Measurements from ENCODE around the gene PANK3. TPM values are rescaled to one million over a fixed set of nuclear protein-coding genes. Genes with fewer than 3 reads are reported as not detected.
A peak's percentile ranks its signal among the peaks of the same experiment; 100 is the strongest.

PANK3 gene
- total RNA-seq, 6 experiments from 2014 or later = 30.1 to 85.4 (median 46.3) TPM

DNA sequence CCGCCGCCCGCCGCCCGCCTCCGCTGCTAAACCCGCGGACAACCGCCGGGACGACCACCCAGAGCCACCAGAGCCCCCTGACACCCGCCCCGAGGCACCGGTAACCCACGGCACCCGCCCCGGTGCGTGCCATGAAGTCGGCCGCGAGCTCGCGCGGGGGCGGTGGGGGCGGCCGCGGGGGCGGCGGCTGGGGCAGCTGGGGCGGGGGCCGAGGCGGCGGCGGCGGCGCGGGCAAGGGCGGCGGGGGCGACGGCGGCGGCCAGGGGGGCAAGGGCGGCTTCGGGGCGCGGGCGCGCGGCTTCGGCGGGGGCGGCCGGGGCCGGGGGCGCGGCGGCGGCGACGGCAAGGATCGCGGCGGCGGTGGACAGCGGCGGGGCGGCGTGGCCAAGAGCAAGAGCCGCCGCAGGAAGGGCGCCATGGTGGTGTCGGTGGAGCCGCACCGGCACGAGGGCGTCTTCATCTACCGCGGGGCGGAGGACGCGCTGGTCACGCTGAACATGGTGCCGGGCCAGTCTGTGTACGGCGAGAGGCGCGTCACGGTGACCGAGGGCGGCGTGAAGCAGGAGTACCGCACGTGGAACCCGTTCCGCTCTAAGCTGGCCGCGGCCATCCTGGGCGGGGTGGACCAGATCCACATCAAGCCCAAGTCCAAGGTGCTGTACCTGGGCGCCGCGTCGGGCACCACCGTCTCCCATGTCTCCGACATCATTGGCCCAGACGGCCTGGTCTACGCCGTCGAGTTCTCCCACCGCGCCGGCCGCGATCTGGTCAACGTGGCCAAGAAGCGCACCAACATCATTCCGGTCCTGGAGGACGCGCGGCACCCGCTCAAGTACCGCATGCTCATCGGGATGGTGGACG lies 49.6 kb downstream of the PANK3 start:
- Histone ChIP-seq H3K9me3 (no peaks in the 10 kb centered on the region), H3K27ac (no peak overlapping the region), H3K27me3 (no peaks in the 10 kb centered on the region), H3K4me3 (peak overlapping the region; percentile 29 to 35 (median 30)), H3K4me1 (peaks cover 0 to 5% (median 0%) of the 10 kb centered on the region in 4 donors), H3K36me3 (no peaks in the 10 kb centered on the region)
- 8% methylated on average over 8 of the region's 125 CpGs for WGBS (ENCODE audit: insufficient coverage, low coverage, low lambda C conversion rate, missing lambda C conversion rate)
- DNase-seq (no peak), ATAC-seq (no peak)
- TF ChIP-seq POLR2A (IDR thresholded peaks at IDR 0.05) = no peak
- TF ChIP-seq, protein P1, sequence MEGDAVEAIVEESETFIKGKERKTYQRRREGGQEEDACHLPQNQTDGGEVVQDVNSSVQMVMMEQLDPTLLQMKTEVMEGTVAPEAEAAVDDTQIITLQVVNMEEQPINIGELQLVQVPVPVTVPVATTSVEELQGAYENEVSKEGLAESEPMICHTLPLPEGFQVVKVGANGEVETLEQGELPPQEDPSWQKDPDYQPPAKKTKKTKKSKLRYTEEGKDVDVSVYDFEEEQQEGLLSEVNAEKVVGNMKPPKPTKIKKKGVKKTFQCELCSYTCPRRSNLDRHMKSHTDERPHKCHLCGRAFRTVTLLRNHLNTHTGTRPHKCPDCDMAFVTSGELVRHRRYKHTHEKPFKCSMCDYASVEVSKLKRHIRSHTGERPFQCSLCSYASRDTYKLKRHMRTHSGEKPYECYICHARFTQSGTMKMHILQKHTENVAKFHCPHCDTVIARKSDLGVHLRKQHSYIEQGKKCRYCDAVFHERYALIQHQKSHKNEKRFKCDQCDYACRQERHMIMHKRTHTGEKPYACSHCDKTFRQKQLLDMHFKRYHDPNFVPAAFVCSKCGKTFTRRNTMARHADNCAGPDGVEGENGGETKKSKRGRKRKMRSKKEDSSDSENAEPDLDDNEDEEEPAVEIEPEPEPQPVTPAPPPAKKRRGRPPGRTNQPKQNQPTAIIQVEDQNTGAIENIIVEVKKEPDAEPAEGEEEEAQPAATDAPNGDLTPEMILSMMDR (IDR thresholded peaks at IDR 0.05) = no peak
- intact Hi-C loops (cut with DNase I) = no loop called here

DNA sequence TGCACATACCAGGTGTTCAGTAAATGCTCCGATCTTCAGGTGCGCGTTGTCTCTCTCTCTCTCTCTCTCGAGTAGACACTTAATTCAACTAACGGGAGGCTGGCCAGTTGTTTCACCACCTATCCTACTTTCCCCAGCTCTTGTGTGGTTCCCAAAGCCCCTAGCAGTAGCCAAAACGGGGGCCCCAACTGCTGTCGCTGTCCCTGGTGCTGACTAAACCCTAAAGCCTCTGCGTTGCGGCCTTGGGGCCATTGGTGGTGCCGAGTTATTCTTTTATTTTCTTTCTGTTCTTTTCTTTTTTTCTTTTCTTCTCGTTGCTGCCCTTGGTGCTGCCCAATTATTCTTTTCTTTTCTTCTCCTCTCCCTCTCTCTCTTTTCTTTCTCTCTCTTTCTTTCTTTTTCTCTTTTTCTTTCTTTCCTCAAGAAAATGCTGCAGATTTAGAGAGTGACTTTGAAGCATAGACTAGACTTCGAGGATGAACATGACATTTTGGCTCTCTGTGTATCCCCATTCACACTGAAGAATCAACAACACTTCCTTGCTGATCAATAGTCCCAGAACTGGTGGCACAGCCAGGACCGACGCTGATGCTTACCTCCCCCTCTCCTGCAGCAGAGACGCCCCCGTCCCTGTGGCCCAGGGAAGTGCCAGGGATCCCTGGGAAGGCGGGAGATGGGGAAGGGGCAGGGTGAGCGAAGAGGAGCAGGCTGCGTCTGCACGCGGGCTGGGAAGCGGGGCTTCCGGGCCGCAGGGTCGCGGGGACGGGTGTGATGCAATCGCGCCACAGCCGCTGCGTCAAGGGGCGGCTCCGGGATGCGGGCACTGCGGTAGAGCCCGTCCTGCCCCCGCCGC lies 50.4 kb downstream of the PANK3 start, which contains the start of gene FBLL1:
Gene FBLL1, plus strand, starts transcription at position 785 of the 853 bp plus-strand sequence. CDS start 200 bp downstream, outside the sequence.
- Histone ChIP-seq H3K36me3 (no peaks in the 10 kb centered on the region), H3K4me1 (peaks cover 0 to 5% (median 0%) of the 10 kb centered on the region in 4 donors), H3K9me3 (no peaks in the 10 kb centered on the region), H3K27ac (no peak within 1 kb of the TSS), H3K4me3 (peak within 1 kb of the TSS; percentile 29 to 35 (median 30)), H3K27me3 (no peaks in the 10 kb centered on the region)
- peak in 1 of 3 donors; percentile 28 for DNase-seq
- TF ChIP-seq, protein P1 (IDR thresholded peaks at IDR 0.05) = no peak
- no peak for TF ChIP-seq POLR2A (IDR thresholded peaks at IDR 0.05)
- 32% methylated on average over 13 of the region's 38 CpGs for WGBS (ENCODE audit: insufficient coverage, low coverage, low lambda C conversion rate, missing lambda C conversion rate)
- intact Hi-C loops (cut with DNase I) = no loop called here
- peak in 3 of 4 donors; percentile 34 to 63 (median 55) for ATAC-seq

DNA sequence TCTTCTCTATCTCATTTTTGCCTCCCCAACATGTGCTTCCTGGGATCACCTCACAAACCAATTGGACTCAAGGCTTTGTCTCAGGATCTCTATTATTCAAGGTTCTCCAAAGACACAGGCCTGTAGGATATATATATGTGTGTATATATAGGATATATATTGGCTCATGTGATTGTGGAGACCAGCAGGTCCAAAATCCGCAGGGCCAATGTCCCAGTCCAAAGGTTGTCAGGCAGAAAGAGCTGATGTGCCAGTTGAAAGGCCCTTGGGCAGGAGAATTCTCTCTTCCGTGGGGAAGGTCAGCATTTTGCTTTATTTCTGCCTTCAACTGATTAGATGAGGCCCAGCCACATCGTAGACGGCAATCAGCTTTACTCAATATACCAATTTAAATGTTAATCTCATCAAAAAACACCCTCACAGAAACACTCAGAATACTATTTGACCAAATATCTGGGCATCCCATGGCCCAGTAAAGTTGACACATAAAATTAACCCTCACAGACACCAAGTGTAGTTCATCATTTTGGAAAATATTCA lies 51.3 kb downstream of the PANK3 start:
- intact Hi-C loops (cut with DNase I) = no loop called here
- Histone ChIP-seq H3K4me1 (peaks cover 0 to 5% (median 0%) of the 10 kb centered on the region in 4 donors), H3K27ac (no peak overlapping the region), H3K9me3 (no peaks in the 10 kb centered on the region), H3K36me3 (no peaks in the 10 kb centered on the region), H3K27me3 (no peaks in the 10 kb centered on the region), H3K4me3 (no peak overlapping the region)
- TF ChIP-seq, protein P1 (IDR thresholded peaks at IDR 0.05) = no peak
- TF ChIP-seq POLR2A (IDR thresholded peaks at IDR 0.05) = no peak
- 86% methylated on average over 4 of the region's 4 CpGs for WGBS (ENCODE audit: insufficient coverage, low coverage, low lambda C conversion rate, missing lambda C conversion rate)
- ATAC-seq (no peak), DNase-seq (no peak)

DNA sequence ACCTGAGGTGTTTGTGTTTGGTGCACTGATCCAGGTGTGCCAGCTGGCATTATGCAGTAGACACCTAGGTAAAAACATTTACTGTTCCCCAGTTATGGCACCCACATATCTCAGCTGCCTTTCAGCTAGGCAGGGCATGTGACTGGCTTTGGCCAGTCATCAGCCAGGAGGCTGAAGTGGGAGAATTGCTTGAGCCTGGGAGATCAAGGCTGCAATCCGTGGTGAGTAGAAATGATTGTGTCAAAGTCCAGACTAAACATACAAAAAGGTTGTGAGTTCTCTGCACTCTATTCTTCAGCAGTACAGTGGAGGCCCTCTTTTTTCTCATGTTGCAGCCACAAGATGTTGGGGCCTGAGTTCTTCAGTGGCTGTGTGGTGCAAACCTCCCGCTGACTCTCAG lies 53.3 kb downstream of the PANK3 start:
- H3K9me3 ChIP-seq = no peaks in the 10 kb centered on the region
- intact Hi-C loops (cut with DNase I) = no loop called here
- no peaks in the 10 kb centered on the region for H3K27me3 ChIP-seq
- H3K27ac ChIP-seq = no peak overlapping the region
- TF ChIP-seq, protein P1 (IDR thresholded peaks at IDR 0.05) = no peak
- no peak for TF ChIP-seq POLR2A (IDR thresholded peaks at IDR 0.05)
- H3K36me3 ChIP-seq = no peaks in the 10 kb centered on the region
- peaks cover 0 to 5% (median 0%) of the 10 kb centered on the region in 4 donors for H3K4me1 ChIP-seq
- WGBS (ENCODE audit: insufficient coverage, low coverage, low lambda C conversion rate, missing lambda C conversion rate) = 17% methylated on average over 1 of the region's 2 CpGs
- ATAC-seq = peak in 3 of 4 donors; percentile 38 to 51 (median 45)
- no peak overlapping the region for H3K4me3 ChIP-seq
- DNase-seq = no peak
